ENCODE results near the gene BACH2. TPM values are rescaled to one million over a fixed set of nuclear protein-coding genes. Genes with fewer than 3 reads are reported as not detected.

Gene BACH2
- total and polyA plus RNA-seq, 9 of the 15 experiments (the other 6 are each of a cell fraction or from before 2014, with no cell fraction given) = 0.06 to 3.1 (median 0.59) TPM

DNA sequence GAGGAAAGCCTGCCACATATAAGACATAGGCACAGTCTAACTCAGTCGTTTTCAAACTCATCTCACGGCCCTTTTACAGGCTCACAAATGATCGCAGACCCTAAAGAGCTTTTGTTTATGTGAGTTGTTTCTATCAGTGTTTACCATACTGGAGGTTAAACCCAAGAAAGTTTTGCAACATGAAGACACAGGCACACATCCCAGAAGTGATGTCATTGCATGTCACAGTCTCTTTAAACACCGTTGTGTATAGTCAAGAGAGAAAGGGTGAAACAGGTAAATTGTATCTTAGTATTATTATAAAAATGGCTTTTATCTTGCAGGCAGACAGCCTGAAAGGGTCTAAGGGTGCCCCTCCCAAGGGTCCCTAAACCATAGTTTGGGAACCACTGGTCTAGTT lies 96.7 kb downstream of the BACH2 start:
- Histone ChIP-seq H3K9me1 (ENCODE audit: control insufficient read depth, insufficient read depth, low read length) (no peaks in the 10 kb centered on the region), H3K4me2 (ENCODE audit: insufficient read depth, low read length) (no peak overlapping the region), H3K36me3 (ENCODE audit: control insufficient read depth, insufficient read depth, low read length) (no peaks in the 10 kb centered on the region), H3K27me3 (ENCODE audit: control insufficient read depth in 2 of 2, insufficient read depth in 2 of 2, low read length in 2 of 2) (no peaks in the 10 kb centered on the region), H3K4me1 (replicated peaks in 1 of 2; ENCODE audit: control insufficient read depth in 2 of 2, insufficient read depth in 2 of 2, low read length in 2 of 2) (peaks cover 0 to 5% of the 10 kb centered on the region in 2 experiments; a peak in 2 of 5 replicates), H2AFZ (ENCODE audit: low read depth, low read length) (no peak overlapping the region), H3K9ac (ENCODE audit: insufficient read depth in 1 of 2, low read depth in 2 of 2, low read length in 2 of 2) (no peak overlapping the region), H3K79me2 (ENCODE audit: control insufficient read depth, insufficient read depth, low read length) (no peaks in the 10 kb centered on the region), H3K9me3 (replicated peaks; ENCODE audit: control insufficient read depth, insufficient read depth, low read depth, low read length) (no peaks in the 10 kb centered on the region), H3K4me3 (no peak overlapping the region), H4K20me1 (replicated peaks; ENCODE audit: control insufficient read depth, insufficient read depth, low read length) (no peaks in the 10 kb centered on the region), H3K27ac (ENCODE audit: extremely low read depth, low read depth, low read length) (no peak overlapping the region)
- BruUV-seq (replicated peaks) = no TSS peak
- no peak for DNase-seq (ENCODE audit: extremely low read depth in 1 of 4, low spot score in 3 of 4)
- intact Hi-C loops (cut with micrococcal nuclease) = no loop called here
- in situ Hi-C loops (cut with MboI) = no loop called here
- no peak for FAIRE-seq
- ATAC-seq = no peak
- ChIA-PET POLR2A (no interaction called here), CTCF (ENCODE audit: low intra/inter-chr PET ratio) (no interaction called here)
- WGBS (ENCODE audit: insufficient coverage, low coverage, missing lambda C conversion rate) = 14% methylated on average over 4 of the region's 4 CpGs
- TF ChIP-seq CCNT2 (IDR thresholded peaks at IDR 0.05; ENCODE audit: borderline replicate concordance, extremely low read depth, insufficient read length, low read depth, low read length) (no peak), FIP1L1 (IDR thresholded peaks at IDR 0.05; ENCODE audit: low read depth, low read length, poor library complexity, severe bottlenecking) (no peak), SMARCB1 (IDR thresholded peaks at IDR 0.05; ENCODE audit: insufficient read length, low read depth) (no peak), ARHGAP35 (IDR thresholded peaks at IDR 0.05; ENCODE audit: partially characterized antibody) (no peak), ZBTB7A (IDR thresholded peaks at IDR 0.05; ENCODE audit: borderline replicate concordance, control insufficient read depth, low read depth, low read length) (no peak), ARNT (IDR thresholded peaks at IDR 0.05) (no peak), NONO (IDR thresholded peaks at IDR 0.05; ENCODE audit: low read depth in 2 of 2, low read length in 1 of 2) (no peak), MCM5 (IDR thresholded peaks at IDR 0.05; ENCODE audit: low read depth) (no peak)
- TF ChIP-seq, protein P1, sequence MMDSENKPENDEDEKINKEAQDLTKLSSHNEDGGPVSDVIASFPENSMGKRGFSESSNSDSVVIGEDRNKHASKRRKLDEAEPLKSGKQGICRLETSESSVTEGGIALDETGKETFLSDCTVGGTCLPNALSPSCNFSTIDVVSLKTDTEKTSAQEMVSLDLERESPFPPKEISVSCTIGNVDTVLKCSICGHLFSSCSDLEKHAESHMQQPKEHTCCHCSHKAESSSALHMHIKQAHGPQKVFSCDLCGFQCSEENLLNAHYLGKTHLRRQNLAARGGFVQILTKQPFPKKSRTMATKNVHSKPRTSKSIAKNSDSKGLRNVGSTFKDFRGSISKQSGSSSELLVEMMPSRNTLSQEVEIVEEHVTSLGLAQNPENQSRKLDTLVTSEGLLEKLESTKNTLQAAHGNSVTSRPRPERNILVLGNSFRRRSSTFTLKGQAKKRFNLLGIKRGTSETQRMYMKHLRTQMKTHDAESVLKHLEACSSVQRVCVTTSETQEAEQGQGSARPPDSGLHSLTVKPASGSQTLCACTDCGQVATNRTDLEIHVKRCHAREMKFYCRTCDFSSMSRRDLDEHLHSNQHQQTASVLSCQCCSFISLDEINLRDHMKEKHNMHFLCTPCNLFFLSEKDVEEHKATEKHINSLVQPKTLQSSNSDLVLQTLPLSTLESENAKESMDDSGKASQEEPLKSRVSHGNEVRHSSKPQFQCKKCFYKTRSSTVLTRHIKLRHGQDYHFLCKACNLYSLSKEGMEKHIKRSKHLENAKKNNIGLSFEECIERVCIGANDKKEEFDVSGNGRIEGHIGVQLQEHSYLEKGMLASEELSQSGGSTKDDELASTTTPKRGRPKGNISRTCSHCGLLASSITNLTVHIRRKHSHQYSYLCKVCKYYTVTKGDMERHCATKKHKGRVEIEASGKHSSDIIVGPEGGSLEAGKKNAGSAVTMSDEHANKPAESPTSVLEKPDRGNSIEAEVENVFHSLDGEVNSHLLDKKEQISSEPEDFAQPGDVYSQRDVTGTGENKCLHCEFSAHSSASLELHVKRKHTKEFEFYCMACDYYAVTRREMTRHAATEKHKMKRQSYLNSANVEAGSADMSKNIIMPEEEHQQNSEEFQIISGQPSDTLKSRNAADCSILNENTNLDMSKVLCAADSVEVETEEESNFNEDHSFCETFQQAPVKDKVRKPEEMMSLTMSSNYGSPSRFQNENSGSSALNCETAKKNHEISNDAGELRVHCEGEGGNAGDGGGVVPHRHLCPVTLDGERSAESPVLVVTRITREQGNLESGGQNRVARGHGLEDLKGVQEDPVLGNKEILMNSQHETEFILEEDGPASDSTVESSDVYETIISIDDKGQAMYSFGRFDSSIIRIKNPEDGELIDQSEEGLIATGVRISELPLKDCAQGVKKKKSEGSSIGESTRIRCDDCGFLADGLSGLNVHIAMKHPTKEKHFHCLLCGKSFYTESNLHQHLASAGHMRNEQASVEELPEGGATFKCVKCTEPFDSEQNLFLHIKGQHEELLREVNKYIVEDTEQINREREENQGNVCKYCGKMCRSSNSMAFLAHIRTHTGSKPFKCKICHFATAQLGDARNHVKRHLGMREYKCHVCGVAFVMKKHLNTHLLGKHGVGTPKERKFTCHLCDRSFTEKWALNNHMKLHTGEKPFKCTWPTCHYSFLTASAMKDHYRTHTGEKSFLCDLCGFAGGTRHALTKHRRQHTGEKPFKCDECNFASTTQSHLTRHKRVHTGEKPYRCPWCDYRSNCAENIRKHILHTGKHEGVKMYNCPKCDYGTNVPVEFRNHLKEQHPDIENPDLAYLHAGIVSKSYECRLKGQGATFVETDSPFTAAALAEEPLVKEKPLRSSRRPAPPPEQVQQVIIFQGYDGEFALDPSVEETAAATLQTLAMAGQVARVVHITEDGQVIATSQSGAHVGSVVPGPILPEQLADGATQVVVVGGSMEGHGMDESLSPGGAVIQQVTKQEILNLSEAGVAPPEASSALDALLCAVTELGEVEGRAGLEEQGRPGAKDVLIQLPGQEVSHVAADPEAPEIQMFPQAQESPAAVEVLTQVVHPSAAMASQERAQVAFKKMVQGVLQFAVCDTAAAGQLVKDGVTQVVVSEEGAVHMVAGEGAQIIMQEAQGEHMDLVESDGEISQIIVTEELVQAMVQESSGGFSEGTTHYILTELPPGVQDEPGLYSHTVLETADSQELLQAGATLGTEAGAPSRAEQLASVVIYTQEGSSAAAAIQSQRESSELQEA (IDR thresholded peaks at IDR 0.05; ENCODE audit: low read depth) = no peak
- TF ChIP-seq, protein P2, sequence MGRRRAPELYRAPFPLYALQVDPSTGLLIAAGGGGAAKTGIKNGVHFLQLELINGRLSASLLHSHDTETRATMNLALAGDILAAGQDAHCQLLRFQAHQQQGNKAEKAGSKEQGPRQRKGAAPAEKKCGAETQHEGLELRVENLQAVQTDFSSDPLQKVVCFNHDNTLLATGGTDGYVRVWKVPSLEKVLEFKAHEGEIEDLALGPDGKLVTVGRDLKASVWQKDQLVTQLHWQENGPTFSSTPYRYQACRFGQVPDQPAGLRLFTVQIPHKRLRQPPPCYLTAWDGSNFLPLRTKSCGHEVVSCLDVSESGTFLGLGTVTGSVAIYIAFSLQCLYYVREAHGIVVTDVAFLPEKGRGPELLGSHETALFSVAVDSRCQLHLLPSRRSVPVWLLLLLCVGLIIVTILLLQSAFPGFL (CRISPR knock-in tag; IDR thresholded peaks at IDR 0.05) = no peak
- TF ChIP-seq, protein P3, sequence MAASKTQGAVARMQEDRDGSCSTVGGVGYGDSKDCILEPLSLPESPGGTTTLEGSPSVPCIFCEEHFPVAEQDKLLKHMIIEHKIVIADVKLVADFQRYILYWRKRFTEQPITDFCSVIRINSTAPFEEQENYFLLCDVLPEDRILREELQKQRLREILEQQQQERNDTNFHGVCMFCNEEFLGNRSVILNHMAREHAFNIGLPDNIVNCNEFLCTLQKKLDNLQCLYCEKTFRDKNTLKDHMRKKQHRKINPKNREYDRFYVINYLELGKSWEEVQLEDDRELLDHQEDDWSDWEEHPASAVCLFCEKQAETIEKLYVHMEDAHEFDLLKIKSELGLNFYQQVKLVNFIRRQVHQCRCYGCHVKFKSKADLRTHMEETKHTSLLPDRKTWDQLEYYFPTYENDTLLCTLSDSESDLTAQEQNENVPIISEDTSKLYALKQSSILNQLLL (CRISPR knock-in tag; IDR thresholded peaks at IDR 0.05; ENCODE audit: borderline replicate concordance) = no peak

All from K562 (cell line).